Smooth muscle cell (in vitro differentiated cells): ENCODE results near the gene ADIRF. TPM values are rescaled to one million over a fixed set of nuclear protein-coding genes. Genes with fewer than 3 reads are reported as not detected.
"Not testable (repeated sequence)": the region's sequence is repeated elsewhere in the genome, so short reads cannot be mapped to it uniquely, and the experiment has no call there.

Source experiments
- DNase-seq: peaks from one replicate; lab custom pipeline; 2025; ENCODE audit not compliant: unreplicated experiment; lab: John Stamatoyannopoulos, UW
- H2AFZ ChIP-seq: fragments of 200-600 bp; sonication (generic); 2 replicates; pipeline ENCODE4 v1.6.0; 2016; ENCODE audit warnings: antibody characterized with exemption, low read depth, mild to moderate bottlenecking
- H3F3A ChIP-seq: fragments of 200-600 bp; sonication (generic); 2 replicates; pipeline ENCODE4 v1.6.0; 2017; ENCODE audit warnings: antibody characterized with exemption, low read depth
- H3K27ac ChIP-seq: fragments of 200-600 bp; sonication (generic); 2 replicates; pipeline ENCODE4 v1.5.1; 2016; ENCODE audit warnings: low read depth, mild to moderate bottlenecking
- H3K27me3 ChIP-seq: fragments of 200-600 bp; sonication (generic); 2 replicates; pipeline ENCODE4 v1.6.1; 2016; ENCODE audit warnings: low read depth, mild to moderate bottlenecking
- H3K36me3 ChIP-seq: fragments of 200-600 bp; sonication (generic); 2 replicates; pipeline ENCODE4 v1.5.1; 2016; ENCODE audit warnings: low read depth
- H3K4me1 ChIP-seq: fragments of 200-600 bp; sonication (generic); 2 replicates; pipeline ENCODE4 v1.5.1; 2016; ENCODE audit warnings: low read depth
- H3K4me2 ChIP-seq: fragments of 200-600 bp; sonication (generic); 2 replicates; pipeline ENCODE4 v1.6.0; 2016; ENCODE audit warnings: mild to moderate bottlenecking
- H3K4me3 ChIP-seq: fragments of 200-600 bp; sonication (generic); 2 replicates; pipeline ENCODE4 v1.5.1; 2016; ENCODE audit warnings: mild to moderate bottlenecking
- H3K79me2 ChIP-seq: fragments of 200-600 bp; sonication (generic); 2 replicates; pipeline ENCODE4 v1.6.0; 2016; ENCODE audit warnings: low read depth, mild to moderate bottlenecking
- H3K9ac ChIP-seq: fragments of 200-600 bp; sonication (generic); 2 replicates; pipeline ENCODE4 v1.6.0; 2016; ENCODE audit warnings: low read depth
- H3K9me3 ChIP-seq: fragments of 200-600 bp; sonication (generic); replicated peaks from 2 replicates; pipeline ENCODE4 v1.5.1; 2016; ENCODE audit warnings: low read depth
- H4K20me1 ChIP-seq: fragments of 200-600 bp; sonication (generic); 2 replicates; pipeline ENCODE4 v1.6.0; 2016; ENCODE audit warnings: low read depth
- WGBS: methylation state at CpG from one replicate; pipeline ENCODE4 v1.1.7; 2016; ENCODE audit warnings: low lambda C conversion rate; 5-methylcytosine and 5-hydroxymethylcytosine counted together
- polyA plus RNA-seq: library from polyadenylated mRNA; unstranded; fragments of >200 nt; fragmentation: Nextera tagmentation; extraction: Ambion mirVana; gene quantifications from 2 replicates; pipeline ENCODE4 v1.2.1, GENCODE V29; 2016
- small RNA-seq: library from RNA; depleted of rRNA; stranded (forward); fragments of <200 nt; gene quantifications from one replicate; pipeline ENCODE3, GENCODE V24; 2014
- total RNA-seq: library from RNA; depleted of rRNA; stranded (reverse); fragments of >200 nt; gene quantifications from 2 replicates; pipeline ENCODE4 v1.2.3, GENCODE V29; 2014

The ADIRF gene
- total and polyA plus RNA-seq, 2 experiments from 2014 or later, result 0.99 TPM; not detected in 1

- H3K9ac ChIP-seq, H3K4me2 ChIP-seq, H4K20me1 ChIP-seq, H3F3A ChIP-seq, DNase-seq, H3K4me3 ChIP-seq, H3K27me3 ChIP-seq, H3K36me3 ChIP-seq, H3K27ac ChIP-seq, H2AFZ ChIP-seq, H3K79me2 ChIP-seq, H3K9me3 ChIP-seq, H3K4me1 ChIP-seq: not testable (repeated sequence)
- 93% methylated on average over 3 of the region's 3 CpGs for WGBS
Observed at GRCh38 chr10:87013528-87013927, 45.2 kb downstream of the ADIRF start.

GRCh38 chr10:87014986-87015716, 46.9 kb downstream of the ADIRF start:
- H3F3A ChIP-seq, H3K27ac ChIP-seq, H3K79me2 ChIP-seq, H3K4me1 ChIP-seq, H3K9me3 ChIP-seq, DNase-seq, H3K4me3 ChIP-seq, H4K20me1 ChIP-seq, H3K9ac ChIP-seq, H3K36me3 ChIP-seq, H2AFZ ChIP-seq, H3K27me3 ChIP-seq, H3K4me2 ChIP-seq: not testable (repeated sequence)
- 95% methylated on average over 10 of the region's 10 CpGs for WGBS

GRCh38 chr10:87018127-87018526, 49.8 kb downstream of the ADIRF start:
- not testable (repeated sequence) for H3K4me2 ChIP-seq, DNase-seq, H3K27me3 ChIP-seq, H3K27ac ChIP-seq, H3K36me3 ChIP-seq, H4K20me1 ChIP-seq, H3K4me3 ChIP-seq, H3F3A ChIP-seq, H3K4me1 ChIP-seq, H3K79me2 ChIP-seq, H3K9ac ChIP-seq, H2AFZ ChIP-seq, H3K9me3 ChIP-seq
- 76% methylated on average over 6 of the region's 6 CpGs for WGBS

GRCh38 chr10:87019066-87019465, 50.8 kb downstream of the ADIRF start:
- not testable (repeated sequence) for H3K27me3 ChIP-seq, H3K27ac ChIP-seq, H2AFZ ChIP-seq, H3F3A ChIP-seq, H3K9ac ChIP-seq, DNase-seq, H3K36me3 ChIP-seq, H4K20me1 ChIP-seq, H3K4me2 ChIP-seq, H3K9me3 ChIP-seq, H3K4me3 ChIP-seq, H3K79me2 ChIP-seq, H3K4me1 ChIP-seq
- 96% methylated on average over 6 of the region's 6 CpGs for WGBS

GRCh38 chr10:87019504-87019903, 51.2 kb downstream of the ADIRF start:
- 100% methylated on average over 1 of the region's 1 CpG for WGBS
- not testable (repeated sequence) for DNase-seq

GRCh38 chr10:87020056-87020455, 51.8 kb downstream of the ADIRF start, which contains the start of gene FAM25A:
TSS of gene FAM25A (plus strand) at chr10:87020294. CDS start at chr10:87020325, 31 bp downstream.
- not testable (repeated sequence) for H3K79me2 ChIP-seq, H3K9ac ChIP-seq, H3K9me3 ChIP-seq, DNase-seq, H3K36me3 ChIP-seq, H2AFZ ChIP-seq, H3K4me1 ChIP-seq, H3K4me3 ChIP-seq, H3K27me3 ChIP-seq, H4K20me1 ChIP-seq, H3K27ac ChIP-seq, H3K4me2 ChIP-seq, H3F3A ChIP-seq
- WGBS, result 91% methylated on average over 9 of the region's 9 CpGs

More at GRCh38 chr10:87019504-87019903, 51.2 kb downstream of the ADIRF start:
- not testable (repeated sequence) for H3F3A ChIP-seq, H3K4me2 ChIP-seq, H3K4me1 ChIP-seq, H3K36me3 ChIP-seq, H3K9ac ChIP-seq, H4K20me1 ChIP-seq, H3K79me2 ChIP-seq, H2AFZ ChIP-seq, H3K27ac ChIP-seq, H3K27me3 ChIP-seq, H3K4me3 ChIP-seq, H3K9me3 ChIP-seq

Small RNAs within 50 kb of the gene (small RNA-seq; reads per million reads assigned to genes)
- not detected for gene BMS1P3
- gene FAM25A, result not detected

Other genes with a start within 250 kb of the ADIRF start
- 52.2 and 80.9 TPM in 2 replicates for gene BMPR1A, start 211.9 kb upstream of the ADIRF start, total RNA-seq
- 13.6 and 15.5 TPM in 2 replicates for gene BMPR1A, start 211.9 kb upstream of the ADIRF start, polyA plus RNA-seq
- 0.09 and 0.90 TPM in 2 replicates for gene MMRN2, start 10.9 kb upstream of the ADIRF start, total RNA-seq
- gene MMRN2, start 10.9 kb upstream of the ADIRF start, polyA plus RNA-seq, result 0.16 and 0.35 TPM in 2 replicates
- gene SNCG, start 9.9 kb upstream of the ADIRF start, total RNA-seq, result 2.6 and 6.7 TPM in 2 replicates
- 2.3 and 4.1 TPM in 2 replicates for gene SNCG, start 9.9 kb upstream of the ADIRF start, polyA plus RNA-seq
- gene FAM25A, start 51.8 kb downstream of the ADIRF start, total RNA-seq, result 7.0 TPM in 1 of 2 replicates, not detected in the other
- gene FAM25A, start 51.8 kb downstream of the ADIRF start, polyA plus RNA-seq, result not detected in 2 replicates
- 119 and 138 TPM in 2 replicates for gene GLUD1, start 126.4 kb downstream of the ADIRF start, total RNA-seq
- gene GLUD1, start 126.4 kb downstream of the ADIRF start, polyA plus RNA-seq, result 47.6 and 66.9 TPM in 2 replicates
- gene SHLD2, start 126.7 kb downstream of the ADIRF start, total RNA-seq, result 20.0 and 22.6 TPM in 2 replicates
- 8.8 and 10.4 TPM in 2 replicates for gene SHLD2, start 126.7 kb downstream of the ADIRF start, polyA plus RNA-seq